HG02852 (cell line): ENCODE measurements around the gene CYCS.
A peak's percentile ranks its signal among the peaks of the same experiment; 100 is the strongest.
"Not testable (repeated sequence)": the region's sequence is repeated elsewhere in the genome, so short reads cannot be mapped to it uniquely, and the experiment has no call there.

Source experiments
- ATAC-seq: cut with Tn5 transposase; IDR thresholded peaks from one replicate; pipeline ENCODE4 v1.9.1; 2021; ENCODE audit warnings: mild to moderate bottlenecking, moderate library complexity; ENCODE audit not compliant: unreplicated experiment

Gene CYCS

GRCh38 chr7:25119102-25119501 is 6.0 kb downstream of the CYCS start:
- ATAC-seq: no peak

GRCh38 chr7:25118048-25118753 is 6.9 kb downstream of the CYCS start:
- ATAC-seq: peak; percentile 38

GRCh38 chr7:25117226-25118047 is 7.6 kb downstream of the CYCS start:
- ATAC-seq: peak; percentile 91

GRCh38 chr7:25116621-25117020 is 8.4 kb downstream of the CYCS start:
- no peak for ATAC-seq

GRCh38 chr7:25110514-25110913 is 14.5 kb downstream of the CYCS start:
- not testable (repeated sequence) for ATAC-seq

- no peak for ATAC-seq
Measured at GRCh38 chr7:25109276-25109675, 15.8 kb downstream of the CYCS start.

GRCh38 chr7:25105911-25106310 is 19.1 kb downstream of the CYCS start:
- no peak for ATAC-seq

GRCh38 chr7:25103773-25104172 is 21.3 kb downstream of the CYCS start:
- ATAC-seq: no peak

GRCh38 chr7:25101817-25102216 is 23.2 kb downstream of the CYCS start:
- ATAC-seq: no peak

GRCh38 chr7:25098096-25099046 is 26.7 kb downstream of the CYCS start:
- peak; percentile 69 for ATAC-seq

GRCh38 chr7:25095516-25096345 is 29.3 kb downstream of the CYCS start:
- ATAC-seq: no peak

- peak; percentile 76 for ATAC-seq
Measured at GRCh38 chr7:25093268-25093826, 31.7 kb downstream of the CYCS start.

GRCh38 chr7:25091779-25092178 is 33.3 kb downstream of the CYCS start:
- ATAC-seq: no peak

- no peak for ATAC-seq
Measured at GRCh38 chr7:25091176-25091575, 33.9 kb downstream of the CYCS start.

GRCh38 chr7:25090374-25090773 is 34.7 kb downstream of the CYCS start:
- no peak for ATAC-seq

GRCh38 chr7:25087855-25088254 is 37.2 kb downstream of the CYCS start:
- ATAC-seq: peak; percentile 96

- ATAC-seq: no peak
Measured at GRCh38 chr7:25084821-25085220, 40.2 kb downstream of the CYCS start.

- ATAC-seq: no peak
Measured at GRCh38 chr7:25083201-25083600, 41.9 kb downstream of the CYCS start.

- not testable (repeated sequence) for ATAC-seq
Measured at GRCh38 chr7:25082041-25082440, 43.0 kb downstream of the CYCS start.

GRCh38 chr7:25077096-25077495 is 48.0 kb downstream of the CYCS start:
- no peak for ATAC-seq
